DND-41 (cell line): ENCODE data around the gene PCDH9.

Experiments used
- ATAC-seq: fragments of 200-7000 bp; cut with Tn5 transposase; 3 replicates; pipeline ENCODE4 v1.9.1; 2021; ENCODE audit warnings: low read depth; ENCODE audit not compliant: insufficient read depth
- DNase-seq: peaks from one replicate; pipeline ENCODE4 v3.0.0-alpha.2; 2020
- H2AFZ ChIP-seq: 2 replicates; pipeline ENCODE4 v1.6.0; 2012; ENCODE audit warnings: low read depth, low read length
- H3K27ac ChIP-seq: 2 replicates; pipeline ENCODE4 v1.5.1; 2012; ENCODE audit warnings: low read length, inconsistent platforms
- H3K27me3 ChIP-seq: fragments of 200-600 bp; sonication (generic); 2 replicates; pipeline ENCODE4 v1.6.0; 2012; ENCODE audit warnings: low read length, mild to moderate bottlenecking, inconsistent platforms; ENCODE audit not compliant: insufficient read depth, poor library complexity
- H3K36me3 ChIP-seq: 2 replicates; pipeline ENCODE4 v1.5.1; 2012; ENCODE audit warnings: low read length, inconsistent platforms; ENCODE audit not compliant: insufficient read depth
- H3K4me1 ChIP-seq: 2 replicates; pipeline ENCODE4 v1.5.1; 2012; ENCODE audit warnings: mild to moderate bottlenecking, low read length; ENCODE audit not compliant: insufficient read depth
- H3K4me2 ChIP-seq: 2 replicates; pipeline ENCODE4 v1.6.0; 2012; ENCODE audit warnings: mild to moderate bottlenecking, moderate library complexity, low read length, inconsistent platforms; ENCODE audit not compliant: insufficient read depth
- H3K4me3 ChIP-seq, 2 experiments: fragments of 200-600 bp in 1 of 2; shearing (Covaris generic) in 1 of 2; 2 replicates each; pipeline ENCODE4 v1.5.1; 2012 to 2016; ENCODE audit warnings: inconsistent platforms in 2 of 2, low read length in 2 of 2, mild to moderate bottlenecking in 2 of 2, low read depth in 1 of 2, moderate library complexity in 1 of 2
- H3K79me2 ChIP-seq: 2 replicates; pipeline ENCODE4 v1.6.0; 2012; ENCODE audit warnings: low read length, inconsistent platforms; ENCODE audit not compliant: insufficient read depth
- H3K9ac ChIP-seq: 2 replicates; pipeline ENCODE4 v1.6.0; 2012; ENCODE audit warnings: low read depth, mild to moderate bottlenecking, inconsistent platforms, low read length, moderate library complexity
- H3K9me3 ChIP-seq: 2 replicates; pipeline ENCODE4 v1.5.1; 2012; ENCODE audit warnings: low read length, moderate library complexity, mild to moderate bottlenecking, inconsistent platforms; ENCODE audit not compliant: insufficient read depth, severe bottlenecking
- H4K20me1 ChIP-seq: 2 replicates; pipeline ENCODE4 v1.6.0; 2012; ENCODE audit warnings: low read length; ENCODE audit not compliant: insufficient read depth
- EZH2 ChIP-seq: IDR thresholded peaks from 3 replicates; pipeline ENCODE4 v1.6.1; 2012; ENCODE audit warnings: borderline replicate concordance, low read depth, mild to moderate bottlenecking, moderate library complexity, low read length, inconsistent platforms; ENCODE audit not compliant: severe bottlenecking
- TF ChIP-seq, protein P1 (sequence below): IDR thresholded peaks from 2 replicates; pipeline ENCODE4 v1.5.1; 2012; ENCODE audit warnings: borderline replicate concordance, low read length, moderate library complexity, mild to moderate bottlenecking; ENCODE audit not compliant: poor library complexity, severe bottlenecking; ENCODE audit errors: extremely low read depth

The PCDH9 gene

DNA sequence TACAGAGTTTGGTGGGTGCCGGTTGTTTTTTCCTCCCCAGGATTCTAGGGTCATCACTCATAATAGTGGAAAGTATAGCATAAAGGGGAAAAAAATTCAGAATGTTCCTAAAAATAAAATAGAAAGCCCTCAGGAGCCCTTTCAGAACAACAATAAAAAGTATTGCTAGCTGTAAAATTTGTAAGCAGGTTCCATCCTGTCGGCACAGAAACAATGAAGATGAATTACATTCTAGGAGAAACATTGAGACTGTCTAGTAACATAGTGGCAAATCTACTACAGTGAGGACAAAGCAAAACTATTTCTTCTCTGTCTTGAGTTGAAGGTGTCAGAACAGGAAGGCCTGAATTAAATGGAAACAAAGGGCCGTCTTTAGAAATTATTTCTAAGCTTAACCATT lies 870.7 kb downstream of the PCDH9 start:
- Histone ChIP-seq H3K4me2 (no peak overlapping the region), H4K20me1 (no peaks in the 10 kb centered on the region), H3K9me3 (no peaks in the 10 kb centered on the region), H3K4me1 (no peaks in the 10 kb centered on the region), H3K4me3 (no peak overlapping the region), H3K27me3 (no peaks in the 10 kb centered on the region), H3K27ac (no peak overlapping the region), H3K36me3 (no peaks in the 10 kb centered on the region), H3K79me2 (no peaks in the 10 kb centered on the region), H3K9ac (no peak overlapping the region), H2AFZ (no peak overlapping the region)
- ATAC-seq (no peak), DNase-seq (no peak)
- TF ChIP-seq, protein P1, sequence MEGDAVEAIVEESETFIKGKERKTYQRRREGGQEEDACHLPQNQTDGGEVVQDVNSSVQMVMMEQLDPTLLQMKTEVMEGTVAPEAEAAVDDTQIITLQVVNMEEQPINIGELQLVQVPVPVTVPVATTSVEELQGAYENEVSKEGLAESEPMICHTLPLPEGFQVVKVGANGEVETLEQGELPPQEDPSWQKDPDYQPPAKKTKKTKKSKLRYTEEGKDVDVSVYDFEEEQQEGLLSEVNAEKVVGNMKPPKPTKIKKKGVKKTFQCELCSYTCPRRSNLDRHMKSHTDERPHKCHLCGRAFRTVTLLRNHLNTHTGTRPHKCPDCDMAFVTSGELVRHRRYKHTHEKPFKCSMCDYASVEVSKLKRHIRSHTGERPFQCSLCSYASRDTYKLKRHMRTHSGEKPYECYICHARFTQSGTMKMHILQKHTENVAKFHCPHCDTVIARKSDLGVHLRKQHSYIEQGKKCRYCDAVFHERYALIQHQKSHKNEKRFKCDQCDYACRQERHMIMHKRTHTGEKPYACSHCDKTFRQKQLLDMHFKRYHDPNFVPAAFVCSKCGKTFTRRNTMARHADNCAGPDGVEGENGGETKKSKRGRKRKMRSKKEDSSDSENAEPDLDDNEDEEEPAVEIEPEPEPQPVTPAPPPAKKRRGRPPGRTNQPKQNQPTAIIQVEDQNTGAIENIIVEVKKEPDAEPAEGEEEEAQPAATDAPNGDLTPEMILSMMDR: no peak
- no peak for TF ChIP-seq EZH2

DNA sequence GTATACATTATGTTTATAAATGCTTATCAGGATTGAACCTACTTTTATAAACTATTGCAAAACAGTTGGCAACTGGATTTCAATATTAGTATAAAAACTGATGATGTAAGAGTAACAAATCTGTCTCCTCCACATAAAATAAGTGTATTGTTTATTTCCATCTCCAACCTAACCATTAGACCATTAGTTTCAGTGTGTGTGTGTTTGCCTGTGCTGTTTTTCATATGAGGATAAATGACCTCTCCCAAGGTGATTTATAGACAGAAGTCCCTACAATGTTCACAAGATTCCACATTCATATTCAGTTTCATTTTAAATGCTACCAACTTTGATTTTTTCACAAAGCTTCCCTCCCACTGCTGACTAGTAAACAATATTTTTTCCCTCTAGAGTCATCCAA lies 871.6 kb downstream of the PCDH9 start:
- ATAC-seq: no peak
- Histone ChIP-seq H3K4me3 (no peak overlapping the region), H3K27ac (no peak overlapping the region), H3K79me2 (no peaks in the 10 kb centered on the region), H2AFZ (no peak overlapping the region), H3K27me3 (no peaks in the 10 kb centered on the region), H3K9me3 (no peaks in the 10 kb centered on the region), H4K20me1 (no peaks in the 10 kb centered on the region), H3K36me3 (no peaks in the 10 kb centered on the region), H3K4me1 (no peaks in the 10 kb centered on the region), H3K4me2 (no peak overlapping the region), H3K9ac (no peak overlapping the region)
- DNase-seq: no peak
- TF ChIP-seq, protein P1: no peak
- no peak for TF ChIP-seq EZH2

DNA sequence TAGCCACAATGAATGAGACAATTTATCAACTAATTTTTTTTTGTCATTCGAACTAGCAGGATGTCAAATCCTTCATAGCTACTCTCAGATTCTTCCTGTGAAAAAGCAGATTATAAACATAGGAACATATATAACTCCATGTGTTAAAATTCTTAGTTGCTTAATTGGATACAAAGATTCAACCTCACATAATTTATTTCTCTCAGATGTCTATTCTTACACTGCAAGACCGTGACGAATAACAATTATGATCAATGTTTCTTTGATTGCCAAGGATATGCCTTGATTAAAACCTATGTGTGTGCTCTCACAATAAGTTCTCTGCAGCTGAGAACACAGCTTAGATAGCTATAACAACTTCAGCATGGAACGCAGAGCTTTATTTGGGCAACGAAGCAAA lies 872.7 kb downstream of the PCDH9 start:
- DNase-seq (no peak), ATAC-seq (no peak)
- no peak overlapping the region for H3K4me2 ChIP-seq
- no peak for TF ChIP-seq EZH2
- TF ChIP-seq, protein P1: no peak
- no peak overlapping the region for H3K4me3 ChIP-seq
- H3K36me3 ChIP-seq: no peaks in the 10 kb centered on the region
- H3K9ac ChIP-seq: no peak overlapping the region
- H3K9me3 ChIP-seq: no peaks in the 10 kb centered on the region
- no peak overlapping the region for H2AFZ ChIP-seq
- no peaks in the 10 kb centered on the region for H4K20me1 ChIP-seq
- H3K79me2 ChIP-seq: no peaks in the 10 kb centered on the region
- H3K4me1 ChIP-seq: no peaks in the 10 kb centered on the region
- H3K27ac ChIP-seq: no peak overlapping the region
- no peaks in the 10 kb centered on the region for H3K27me3 ChIP-seq

DNA sequence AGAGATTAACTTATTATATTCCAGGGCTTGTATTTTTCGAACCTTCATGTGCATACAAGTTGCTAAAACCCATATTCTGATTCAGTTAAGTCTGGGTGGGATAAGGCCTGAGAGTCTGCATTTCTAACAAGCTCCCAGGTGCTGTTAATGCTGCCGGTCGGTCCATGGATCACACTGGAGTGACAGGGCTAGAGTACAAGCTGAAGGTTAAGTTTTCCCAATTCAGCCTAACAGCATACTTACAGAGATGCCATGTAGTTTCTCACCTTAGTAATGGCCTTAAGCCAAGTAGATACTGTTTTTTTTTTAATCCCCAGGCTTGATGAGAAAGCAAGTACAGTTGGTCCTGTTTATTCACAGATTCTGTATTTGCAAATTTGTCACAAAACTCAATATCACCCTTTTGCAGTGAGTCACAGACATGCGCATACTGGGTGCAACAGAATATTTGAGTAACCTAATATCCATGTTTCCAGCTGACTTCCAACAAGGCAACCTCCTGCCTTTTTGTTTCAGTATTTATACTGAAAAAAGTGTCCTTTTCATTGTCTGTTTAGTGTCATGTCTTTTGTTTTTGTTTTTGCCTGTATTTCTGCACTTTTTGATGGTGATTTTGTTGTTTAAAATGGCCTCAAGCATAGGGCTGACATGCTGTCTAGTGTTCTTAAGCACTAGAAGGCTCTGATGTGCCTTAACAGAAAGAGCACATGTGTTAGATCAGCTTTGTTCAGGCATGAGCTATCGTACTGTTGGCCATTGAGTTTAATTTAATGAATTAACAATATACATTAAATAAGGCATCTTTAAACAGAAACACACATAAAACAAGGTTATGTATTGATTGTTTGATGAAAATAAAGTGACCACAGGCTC lies 875.0 kb downstream of the PCDH9 start:
- no peak overlapping the region for H3K27ac ChIP-seq
- no peak overlapping the region for H3K4me2 ChIP-seq
- H3K4me1 ChIP-seq: no peaks in the 10 kb centered on the region
- no peaks in the 10 kb centered on the region for H3K9me3 ChIP-seq
- TF ChIP-seq, protein P1: no peak
- no peak for TF ChIP-seq EZH2
- DNase-seq: no peak
- no peak overlapping the region for H3K9ac ChIP-seq
- ATAC-seq: no peak
- H3K27me3 ChIP-seq: no peaks in the 10 kb centered on the region
- no peaks in the 10 kb centered on the region for H4K20me1 ChIP-seq
- no peaks in the 10 kb centered on the region for H3K79me2 ChIP-seq
- H2AFZ ChIP-seq: no peak overlapping the region
- H3K36me3 ChIP-seq: no peaks in the 10 kb centered on the region
- no peak overlapping the region for H3K4me3 ChIP-seq
